Parathyroid adenoma (tissue), 2 donors: ENCODE measurements around the gene CCDC3.
"Not testable (repeated sequence)": the region's sequence is repeated elsewhere in the genome, so short reads cannot be mapped to it uniquely, and the experiment has no call there.

ENCODE experiments used
- H2AFZ ChIP-seq: fragments of 300-600 bp; sonication (generic); one replicate; pipeline ENCODE4 v1.7.0; 2017; ENCODE audit warnings: antibody characterized with exemption, mild to moderate bottlenecking
- H3K27ac ChIP-seq: fragments of 300-600 bp; sonication (generic); one replicate; pipeline ENCODE4 v1.7.0; 2017
- H3K27me3 ChIP-seq: fragments of 300-600 bp; sonication (generic); one replicate; pipeline ENCODE4 v1.7.0; 2017; ENCODE audit warnings: low read length; ENCODE audit not compliant: control insufficient read depth, insufficient read depth
- H3K36me3 ChIP-seq: fragments of 300-600 bp; sonication (generic); one replicate; pipeline ENCODE4 v1.7.0; 2017; ENCODE audit warnings: low read length; ENCODE audit not compliant: control insufficient read depth, insufficient read depth
- H3K4me1 ChIP-seq: fragments of 300-600 bp; sonication (generic); one replicate; pipeline ENCODE4 v1.7.0; 2017; ENCODE audit warnings: control low read depth
- H3K4me2 ChIP-seq: fragments of 300-600 bp; sonication (generic); one replicate; pipeline ENCODE4 v1.7.0; 2017; ENCODE audit warnings: low read length
- H3K4me3 ChIP-seq: fragments of 300-600 bp; sonication (generic); one replicate; pipeline ENCODE4 v1.7.0; 2017; ENCODE audit warnings: low read depth, low read length
- H3K79me2 ChIP-seq: fragments of 300-600 bp; sonication (generic); one replicate; pipeline ENCODE4 v1.7.0; 2017; ENCODE audit warnings: control low read depth
- H3K9ac ChIP-seq: fragments of 300-600 bp; sonication (generic); one replicate; pipeline ENCODE4 v1.7.0; 2017; ENCODE audit warnings: mild to moderate bottlenecking
- H3K9me3 ChIP-seq: fragments of 300-600 bp; sonication (generic); one replicate; pipeline ENCODE4 v1.7.0; 2017; ENCODE audit warnings: low read length; ENCODE audit not compliant: control insufficient read depth
- CTCF ChIP-seq: fragments of 300-600 bp; sonication (generic); IDR thresholded peaks from one replicate; pipeline ENCODE4 v1.7.0; 2017; ENCODE audit warnings: antibody characterized with exemption, mild to moderate bottlenecking
- donor health status: primary hyperparathyroidism.

The CCDC3 gene

GRCh38 chr10:13037832-13038231 lies 36.3 kb upstream of the CCDC3 start:
- Histone ChIP-seq H2AFZ (no peak overlapping the region), H3K9ac (no peak overlapping the region), H3K27me3 (no peaks in the 10 kb centered on the region), H3K4me3 (no peak overlapping the region), H3K27ac (no peak overlapping the region), H3K79me2 (no peaks in the 10 kb centered on the region), H3K36me3 (no peaks in the 10 kb centered on the region), H3K9me3 (no peaks in the 10 kb centered on the region), H3K4me1 (no peaks in the 10 kb centered on the region), H3K4me2 (no peak overlapping the region)
- TF ChIP-seq CTCF: no peak

DNA sequence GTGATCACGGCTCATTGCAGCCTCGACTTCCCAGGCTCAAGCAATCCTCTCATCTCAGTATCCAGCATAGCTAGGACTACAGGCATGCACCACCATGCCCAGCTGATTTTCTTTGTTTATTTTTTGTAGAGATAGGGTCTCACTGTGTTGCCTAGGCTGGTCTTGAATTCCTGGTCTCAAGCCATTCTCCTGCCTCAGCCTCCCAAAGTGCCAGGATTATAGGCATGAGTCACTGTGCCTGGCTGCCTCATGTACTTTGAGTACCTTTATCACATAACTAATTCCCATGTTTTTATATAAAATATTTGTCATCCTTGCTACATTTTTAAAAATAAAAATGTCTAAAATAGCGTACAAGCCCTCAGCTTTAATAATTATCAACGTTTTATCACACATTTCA lies 35.3 kb upstream of the CCDC3 start:
- H3K9ac ChIP-seq: no peak overlapping the region
- H3K9me3 ChIP-seq: no peaks in the 10 kb centered on the region
- H2AFZ ChIP-seq: no peak overlapping the region
- TF ChIP-seq CTCF: no peak
- H3K79me2 ChIP-seq: no peaks in the 10 kb centered on the region
- H3K27me3 ChIP-seq: no peaks in the 10 kb centered on the region
- H3K4me2 ChIP-seq: no peak overlapping the region
- no peaks in the 10 kb centered on the region for H3K36me3 ChIP-seq
- H3K4me3 ChIP-seq: no peak overlapping the region
- no peak overlapping the region for H3K27ac ChIP-seq
- no peaks in the 10 kb centered on the region for H3K4me1 ChIP-seq

GRCh38 chr10:13035731-13036130 lies 34.2 kb upstream of the CCDC3 start:
- H3K9me3 ChIP-seq, H2AFZ ChIP-seq, H3K27ac ChIP-seq, H3K27me3 ChIP-seq, H3K4me3 ChIP-seq, H3K4me1 ChIP-seq, H3K79me2 ChIP-seq, H3K36me3 ChIP-seq, H3K4me2 ChIP-seq, H3K9ac ChIP-seq: not testable (repeated sequence)

DNA sequence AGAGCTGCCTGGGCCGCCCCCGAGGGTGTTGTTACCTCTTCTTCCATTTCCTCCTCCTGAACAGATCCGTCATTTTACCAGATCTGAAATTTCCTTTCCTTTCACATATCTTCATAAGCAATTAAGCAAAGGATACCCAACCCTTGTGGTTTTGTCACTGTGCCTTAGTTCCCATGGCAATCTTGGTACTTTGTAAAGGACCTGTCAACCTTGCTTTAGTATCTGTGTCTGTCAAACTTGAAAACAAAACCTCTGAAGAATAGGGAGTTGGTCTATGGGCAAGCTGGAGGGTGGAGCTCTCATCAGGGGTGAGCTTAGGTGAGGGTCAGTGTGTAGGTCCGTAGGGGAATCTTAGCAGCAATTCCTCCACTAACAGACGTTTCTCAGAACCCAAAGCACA lies 25.4 kb upstream of the CCDC3 start:
- H3K4me3 ChIP-seq: no peak overlapping the region
- no peak overlapping the region for H3K9ac ChIP-seq
- H3K36me3 ChIP-seq: no peaks in the 10 kb centered on the region
- no peaks in the 10 kb centered on the region for H3K9me3 ChIP-seq
- H3K4me1 ChIP-seq: no peaks in the 10 kb centered on the region
- no peak overlapping the region for H2AFZ ChIP-seq
- H3K4me2 ChIP-seq: no peak overlapping the region
- H3K79me2 ChIP-seq: no peaks in the 10 kb centered on the region
- H3K27ac ChIP-seq: no peak overlapping the region
- no peaks in the 10 kb centered on the region for H3K27me3 ChIP-seq
- TF ChIP-seq CTCF: no peak

DNA sequence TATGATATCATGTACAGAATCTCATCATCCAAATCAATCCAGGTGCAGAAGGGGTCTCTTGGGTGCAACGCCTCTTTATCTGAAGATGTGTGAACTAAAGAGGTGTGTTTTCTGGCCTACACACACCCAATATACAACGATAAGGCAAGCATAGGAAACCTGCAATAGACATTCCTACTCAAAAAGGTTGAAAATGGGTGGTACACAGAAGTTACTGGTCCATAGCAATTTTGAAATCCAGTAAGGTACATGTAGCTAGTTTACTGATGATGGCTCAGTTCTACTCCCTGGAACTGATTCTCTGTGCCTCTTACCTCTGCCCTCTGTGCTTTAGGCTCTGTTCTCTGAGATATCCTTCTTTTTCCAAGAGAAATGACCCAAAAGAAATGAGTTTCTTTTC lies 22.2 kb upstream of the CCDC3 start:
- Histone ChIP-seq H3K9ac (no peak overlapping the region), H3K27ac (no peak overlapping the region), H3K9me3 (no peaks in the 10 kb centered on the region), H2AFZ (no peak overlapping the region), H3K79me2 (no peaks in the 10 kb centered on the region), H3K4me2 (no peak overlapping the region), H3K4me3 (no peak overlapping the region), H3K36me3 (no peaks in the 10 kb centered on the region), H3K27me3 (no peaks in the 10 kb centered on the region), H3K4me1 (no peaks in the 10 kb centered on the region)
- TF ChIP-seq CTCF: no peak
